Measurements from ENCODE around the gene DENND6B. TPM values are rescaled to one million over a fixed set of nuclear protein-coding genes. Genes with fewer than 3 reads are reported as not detected.

The DENND6B gene
- total RNA-seq, 4 donors from 2014 or later = 2.2 to 3.1 (median 2.7) TPM

DNA sequence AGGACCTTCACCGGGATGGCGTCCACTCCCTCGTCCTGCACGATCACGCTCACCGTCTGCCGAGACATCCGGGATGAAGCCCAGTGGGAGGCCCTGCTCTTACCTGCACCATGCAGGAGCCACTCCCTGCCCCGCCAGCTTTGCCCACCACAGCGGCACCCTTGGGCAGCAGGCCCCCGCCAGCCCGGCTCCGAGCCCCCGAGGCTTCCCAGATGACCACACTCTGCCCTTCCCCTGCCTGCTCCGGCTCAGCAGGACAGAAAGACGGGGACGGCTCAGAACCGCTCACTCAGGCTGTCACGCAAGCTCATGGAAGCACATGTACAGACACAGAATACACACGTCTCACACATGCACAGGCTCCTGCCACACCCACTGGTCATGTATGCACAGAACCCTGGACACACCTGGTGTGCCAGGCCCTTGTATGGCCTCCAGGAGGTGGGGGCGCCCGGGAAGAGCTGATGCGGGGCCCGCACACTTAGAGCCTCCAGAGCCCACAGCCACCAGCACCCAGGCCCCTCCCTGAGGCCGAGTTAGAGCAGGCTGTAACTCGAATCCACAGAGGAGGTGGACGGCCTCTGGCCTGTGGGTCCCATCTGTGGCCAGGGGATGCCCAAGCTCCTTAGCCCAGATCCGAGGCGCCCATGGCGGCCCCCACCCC lies 47.7 kb downstream of the DENND6B start:
- DNase-seq (ENCODE audit: low spot score) (no peak), ATAC-seq (ENCODE audit: low FRiP score) (no peak)
- TF ChIP-seq, protein P1, sequence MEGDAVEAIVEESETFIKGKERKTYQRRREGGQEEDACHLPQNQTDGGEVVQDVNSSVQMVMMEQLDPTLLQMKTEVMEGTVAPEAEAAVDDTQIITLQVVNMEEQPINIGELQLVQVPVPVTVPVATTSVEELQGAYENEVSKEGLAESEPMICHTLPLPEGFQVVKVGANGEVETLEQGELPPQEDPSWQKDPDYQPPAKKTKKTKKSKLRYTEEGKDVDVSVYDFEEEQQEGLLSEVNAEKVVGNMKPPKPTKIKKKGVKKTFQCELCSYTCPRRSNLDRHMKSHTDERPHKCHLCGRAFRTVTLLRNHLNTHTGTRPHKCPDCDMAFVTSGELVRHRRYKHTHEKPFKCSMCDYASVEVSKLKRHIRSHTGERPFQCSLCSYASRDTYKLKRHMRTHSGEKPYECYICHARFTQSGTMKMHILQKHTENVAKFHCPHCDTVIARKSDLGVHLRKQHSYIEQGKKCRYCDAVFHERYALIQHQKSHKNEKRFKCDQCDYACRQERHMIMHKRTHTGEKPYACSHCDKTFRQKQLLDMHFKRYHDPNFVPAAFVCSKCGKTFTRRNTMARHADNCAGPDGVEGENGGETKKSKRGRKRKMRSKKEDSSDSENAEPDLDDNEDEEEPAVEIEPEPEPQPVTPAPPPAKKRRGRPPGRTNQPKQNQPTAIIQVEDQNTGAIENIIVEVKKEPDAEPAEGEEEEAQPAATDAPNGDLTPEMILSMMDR (IDR thresholded peaks at IDR 0.05) = no peak

DNA sequence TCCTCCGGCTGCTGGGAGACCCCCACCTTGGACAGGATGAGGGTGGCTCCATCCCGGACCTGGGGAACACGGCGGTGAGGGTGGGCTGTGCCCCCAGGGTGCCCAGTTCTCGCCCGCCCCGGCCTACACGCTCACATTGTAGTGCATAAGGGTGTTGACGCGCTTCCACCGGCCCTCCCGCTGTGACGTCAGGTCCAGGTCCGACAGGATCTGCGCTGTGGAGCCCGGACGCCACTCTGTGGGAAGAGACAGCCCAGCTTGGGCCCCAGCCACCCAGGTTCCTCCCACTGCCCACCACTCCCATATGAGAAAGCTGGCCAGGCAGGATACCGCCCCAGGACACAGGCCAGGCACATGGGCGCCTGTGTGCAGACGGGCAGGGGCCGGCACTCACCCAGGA lies 48.4 kb downstream of the DENND6B start:
- ATAC-seq (ENCODE audit: low FRiP score) (no peak), DNase-seq (ENCODE audit: low spot score) (no peak)
- TF ChIP-seq, protein P1 (IDR thresholded peaks at IDR 0.05) = no peak

DNA sequence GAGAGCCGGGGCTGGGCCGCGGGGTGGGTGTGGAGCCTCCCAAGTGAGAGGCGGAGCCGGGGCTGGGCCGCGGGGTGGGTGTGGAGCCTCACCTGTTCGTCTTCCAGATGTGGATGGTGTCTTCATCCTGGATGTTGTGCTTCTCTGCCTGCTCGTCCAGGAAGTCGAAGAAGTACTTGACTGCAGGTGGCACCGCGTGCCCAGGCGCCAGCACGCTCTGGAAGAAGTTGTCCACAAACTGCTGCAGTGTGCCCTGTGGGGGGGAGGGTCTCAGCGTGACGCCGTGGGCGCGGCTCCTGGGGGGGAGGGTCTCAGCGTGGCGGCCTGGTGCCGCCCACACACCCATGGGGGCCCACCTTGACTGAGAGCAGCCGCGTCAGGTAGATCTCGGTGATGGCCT lies 49.1 kb downstream of the DENND6B start:
- ATAC-seq (ENCODE audit: low FRiP score) = no peak
- TF ChIP-seq, protein P1 (IDR thresholded peaks at IDR 0.05) = no peak
- no peak for DNase-seq (ENCODE audit: low spot score)

DNA sequence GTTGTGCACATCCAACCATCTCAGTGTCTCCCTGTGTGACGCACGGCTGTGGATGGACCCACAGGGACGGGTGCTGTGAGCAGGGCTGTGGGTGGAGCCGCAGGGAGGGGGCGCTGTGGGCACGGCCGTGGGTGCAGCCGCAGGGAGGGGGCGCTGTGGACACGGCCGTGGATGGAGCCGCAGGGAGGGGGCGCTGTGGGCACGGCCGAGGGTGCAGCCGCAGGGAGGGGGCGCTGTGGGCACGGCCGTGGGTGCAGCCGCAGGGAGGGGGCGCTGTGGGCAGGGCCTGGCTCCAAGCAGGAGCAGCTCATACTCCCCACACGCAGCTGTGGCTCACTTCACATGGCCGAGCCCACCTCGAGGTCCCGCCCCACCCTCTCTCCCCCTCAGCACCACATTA lies 50.7 kb downstream of the DENND6B start:
- DNase-seq (ENCODE audit: low spot score) = no peak
- TF ChIP-seq, protein P1 (IDR thresholded peaks at IDR 0.05) = no peak
- ATAC-seq (ENCODE audit: low FRiP score) = peak; percentile 58

DNA sequence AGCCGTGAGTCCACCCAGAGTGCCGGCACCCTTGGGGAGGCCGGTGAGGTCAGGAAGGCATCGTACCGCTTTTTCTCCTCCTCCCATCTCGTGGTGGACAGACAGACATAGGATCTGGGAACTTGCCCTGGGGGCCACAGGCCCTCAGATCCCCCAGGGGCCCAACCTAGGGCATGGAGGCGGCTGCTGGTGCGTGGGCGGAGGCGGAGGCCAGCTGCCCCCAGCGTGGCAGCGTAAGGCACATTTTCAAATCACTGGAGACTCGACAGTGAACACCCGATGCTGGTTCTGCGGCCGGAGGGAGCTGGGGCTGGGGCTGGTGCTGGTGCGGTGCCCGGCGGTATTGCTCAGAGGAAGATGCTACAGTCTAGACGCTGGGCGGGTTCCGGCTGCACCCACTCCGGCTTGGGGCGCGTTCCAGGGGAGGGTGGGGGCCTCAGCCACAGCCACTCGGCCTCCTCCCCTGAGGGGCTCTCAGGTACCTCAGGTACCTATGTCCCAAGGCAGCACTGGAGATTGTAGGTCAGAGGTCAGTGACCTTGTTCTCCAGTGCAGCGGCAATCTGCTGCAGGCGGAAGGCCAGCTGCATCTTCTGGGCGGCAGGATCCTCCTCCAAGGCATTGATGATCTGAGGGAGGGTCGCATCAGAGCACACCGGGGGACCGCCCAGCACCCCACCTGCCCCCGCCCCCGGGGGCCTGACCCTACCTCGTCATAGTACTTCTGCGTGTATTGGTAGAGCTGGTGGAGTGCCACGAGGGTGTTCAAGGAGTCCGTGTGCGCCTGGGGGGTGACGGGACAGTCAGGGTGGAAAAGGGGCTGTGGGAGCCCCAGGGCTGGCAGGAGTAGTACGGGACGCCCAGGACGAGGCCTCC lies 51.4 kb downstream of the DENND6B start:
- ATAC-seq (ENCODE audit: low FRiP score) (no peak), DNase-seq (ENCODE audit: low spot score) (no peak)
- TF ChIP-seq, protein P1 (IDR thresholded peaks at IDR 0.05) = no peak

DNA sequence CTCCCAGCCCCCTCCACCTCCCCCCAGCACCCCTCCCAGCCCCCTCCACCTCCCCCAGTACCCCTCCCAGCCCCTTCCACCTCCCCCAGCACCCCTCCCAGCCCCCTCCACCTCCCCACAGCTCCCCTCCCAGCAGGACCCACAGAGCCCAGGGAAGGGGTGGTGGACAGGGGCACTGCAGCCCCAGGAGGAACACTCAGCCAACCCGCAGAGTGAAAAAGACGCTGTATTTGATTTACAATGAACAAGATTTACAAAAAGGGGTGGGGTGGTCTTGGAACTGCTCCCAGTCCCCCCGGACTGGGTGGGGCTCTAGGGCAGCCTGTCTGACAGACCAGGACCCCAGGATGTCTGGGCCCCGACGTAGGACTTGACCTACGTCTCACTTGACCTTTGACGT lies 52.0 kb downstream of the DENND6B start:
- no peak for ATAC-seq (ENCODE audit: low FRiP score)
- TF ChIP-seq, protein P1 (IDR thresholded peaks at IDR 0.05) = no peak
- DNase-seq (ENCODE audit: low spot score) = no peak

All from omental fat pad (tissue), 4 donors.